NCI-H1105 treated with DMSO at 0.1 percent for 48 hours (cell line): ENCODE results near the gene ZMAT3.
"Not testable (repeated sequence)": the region's sequence is repeated elsewhere in the genome, so short reads cannot be mapped to it uniquely, and the experiment has no call there.

Experiments used
- DNase-seq: peaks from one replicate; lab custom pipeline; 2025; lab: John Stamatoyannopoulos, UW

The ZMAT3 gene

DNA sequence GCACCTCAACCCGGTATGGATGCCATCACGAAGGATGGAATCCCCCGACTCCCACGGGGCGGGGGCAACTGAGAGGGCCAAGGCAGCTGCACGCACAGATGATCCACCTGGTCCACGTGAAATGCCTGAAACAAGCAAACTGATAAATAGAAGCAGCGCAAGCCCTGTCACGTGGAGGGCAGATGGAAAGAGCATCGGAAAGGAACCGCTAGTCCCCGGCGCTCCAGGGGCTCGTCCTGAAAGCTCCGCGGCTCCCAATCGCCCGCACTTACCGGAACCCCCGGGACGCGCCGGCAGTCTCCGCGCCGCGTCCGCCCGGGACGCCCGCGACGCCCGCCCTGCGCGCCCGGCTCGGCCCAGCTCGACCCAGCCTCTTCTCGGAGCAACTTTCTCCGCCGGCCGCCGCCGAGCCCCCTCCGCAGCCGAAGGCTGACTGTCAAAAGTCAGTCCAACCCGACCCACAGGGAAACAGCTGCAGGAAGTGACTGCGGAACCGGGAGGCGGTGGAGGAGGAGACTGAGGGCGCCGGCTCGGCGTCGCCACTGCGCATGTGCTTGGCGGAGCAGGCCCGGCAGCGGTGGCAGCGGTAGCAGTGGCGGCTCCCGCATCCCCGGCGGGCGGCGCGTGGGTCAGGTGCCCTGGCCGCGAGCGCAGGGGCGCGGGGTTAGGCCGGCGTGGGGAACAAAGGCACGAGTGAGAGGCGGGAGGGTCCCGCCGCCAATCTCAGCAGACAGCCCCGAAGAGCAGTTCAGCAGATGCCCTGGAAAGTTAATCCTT lies at the start of gene ZMAT3:
TSS of gene ZMAT3 (minus strand) at position 487 of the 777 bp plus-strand sequence. CDS start 4,057 bp downstream, outside the sequence.
- DNase-seq = peak; percentile 84

DNA sequence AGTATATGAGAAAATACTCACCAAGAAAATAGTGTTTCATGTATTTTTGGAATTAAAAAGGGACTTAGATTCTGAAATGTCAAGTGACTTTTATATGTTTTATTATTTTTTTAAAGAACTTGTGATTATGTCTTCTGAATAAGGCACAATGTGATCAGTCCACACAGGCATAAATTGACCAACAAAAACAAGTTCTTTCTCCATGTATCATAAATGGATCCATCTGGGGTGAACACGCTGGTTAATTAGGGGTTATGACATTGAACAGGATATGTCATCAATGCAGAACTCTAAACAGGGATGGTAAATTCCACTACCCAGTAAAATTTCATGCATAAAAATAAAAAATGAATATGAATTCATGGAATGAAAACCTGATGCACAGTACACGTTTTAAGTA lies 45.2 kb upstream of the ZMAT3 start:
- DNase-seq = no peak

DNA sequence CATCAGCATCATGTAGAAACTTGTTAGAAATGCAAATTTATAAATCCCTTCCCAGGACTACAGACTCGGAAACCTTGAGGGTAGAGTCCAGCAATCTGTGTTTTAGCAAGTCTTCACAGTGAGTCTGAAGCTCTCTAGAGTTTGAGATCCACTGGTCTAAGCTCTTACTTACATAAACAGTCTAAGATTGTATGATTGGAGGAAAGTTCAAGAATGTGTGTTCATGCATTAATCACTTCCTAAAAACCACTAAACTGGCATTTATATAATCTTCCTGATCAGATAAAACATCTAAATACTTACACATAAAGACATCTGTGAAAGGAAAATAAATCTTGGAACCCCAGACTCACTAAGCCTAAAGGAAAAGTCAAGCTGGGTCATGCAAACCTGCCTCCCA lies 43.8 kb upstream of the ZMAT3 start:
- DNase-seq = not testable (repeated sequence)

DNA sequence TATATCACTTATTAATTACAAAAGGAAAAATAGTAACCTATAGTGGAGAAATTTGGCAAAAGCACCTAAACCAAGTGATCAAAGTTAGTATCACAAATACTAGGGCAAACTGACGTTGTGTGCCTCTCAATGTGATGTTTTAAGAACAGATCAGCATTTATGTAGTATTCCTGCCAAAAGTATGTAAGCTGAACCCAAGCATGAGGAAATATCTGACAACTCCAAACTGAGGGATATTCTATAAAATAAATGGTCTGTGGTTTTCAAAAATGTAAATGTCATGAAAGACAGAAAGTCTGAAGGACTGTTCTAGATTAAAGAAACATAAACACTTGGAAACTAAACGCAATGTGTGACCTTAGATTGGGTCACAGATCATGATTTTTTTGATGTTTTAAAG lies 42.3 kb upstream of the ZMAT3 start:
- DNase-seq = no peak

- DNase-seq = no peak
Observed at GRCh38 chr3:179108086-179108485, 36.5 kb upstream of the ZMAT3 start.

- no peak for DNase-seq
Observed at GRCh38 chr3:179107617-179108016, 36.0 kb upstream of the ZMAT3 start.

DNA sequence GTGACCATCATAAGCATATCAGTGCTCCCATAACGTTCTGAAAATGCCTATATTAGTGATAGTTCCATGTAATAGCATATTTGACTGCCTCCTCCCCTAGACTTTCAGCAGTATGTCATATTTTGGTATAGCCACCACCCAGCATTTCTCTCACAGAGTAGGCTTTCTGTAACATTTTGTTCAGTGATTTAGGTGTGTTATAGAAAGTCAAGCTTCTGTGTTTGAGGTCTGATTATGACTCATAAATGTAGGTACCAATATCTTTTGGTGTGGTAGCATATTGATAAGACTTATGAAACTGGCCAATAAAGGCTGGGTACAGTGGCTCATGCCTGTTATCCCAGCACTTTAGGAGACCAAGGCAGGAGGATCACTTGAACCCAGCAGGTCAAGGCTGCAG lies 34.3 kb upstream of the ZMAT3 start:
- DNase-seq = no peak

- no peak for DNase-seq
Observed at GRCh38 chr3:179100652-179101051, 29.0 kb upstream of the ZMAT3 start.

DNA sequence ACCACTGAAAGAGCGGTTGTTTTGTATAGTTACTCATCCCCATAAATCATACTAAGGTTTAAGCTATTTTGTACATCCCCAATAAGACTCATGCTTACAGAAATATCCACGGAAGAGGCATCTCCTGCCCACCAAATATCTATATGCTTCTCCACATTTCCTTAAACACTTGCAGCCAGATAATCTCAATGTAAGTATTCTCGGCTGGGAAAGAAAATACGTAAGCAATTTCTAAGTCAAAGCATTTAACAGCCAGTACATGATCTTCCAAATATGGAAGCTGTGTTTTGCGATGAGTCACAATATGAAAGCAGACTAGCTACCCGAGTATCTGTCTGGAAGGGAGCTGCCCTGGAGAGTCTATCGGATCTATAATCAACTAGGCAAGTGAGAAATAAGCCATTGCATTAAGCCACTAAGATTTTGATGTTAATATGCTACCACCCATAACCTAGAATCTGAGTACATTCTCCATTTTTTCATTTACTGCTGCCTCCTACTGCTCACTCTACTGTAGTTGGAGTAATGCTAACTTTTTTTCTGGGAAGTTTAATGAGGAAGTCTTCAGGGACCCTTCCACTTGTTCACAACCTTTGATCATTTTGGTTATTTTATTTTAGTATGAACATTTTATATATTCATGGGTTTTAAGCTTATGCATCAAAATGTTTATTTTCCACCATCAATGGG lies 26.9 kb upstream of the ZMAT3 start:
- no peak for DNase-seq

- DNase-seq = no peak
Observed at GRCh38 chr3:179093807-179094206, 22.2 kb upstream of the ZMAT3 start.

DNA sequence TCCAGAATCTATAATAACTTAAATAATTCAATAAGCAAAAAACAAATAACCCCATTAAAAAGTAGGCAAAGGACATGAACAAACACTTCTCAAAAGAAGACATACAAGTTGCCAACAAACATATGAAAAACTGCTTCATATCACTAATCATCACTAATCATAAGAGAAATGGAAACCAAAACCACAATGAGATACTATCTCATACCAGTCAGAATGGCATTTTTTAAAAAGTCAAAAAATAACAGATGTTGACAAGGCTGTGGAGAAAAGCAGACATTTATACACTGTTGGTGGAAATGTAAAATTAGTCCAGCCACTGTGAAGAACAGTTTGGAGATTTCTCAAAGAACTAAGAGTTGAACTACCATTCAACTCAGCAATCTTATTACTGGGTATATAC lies 19.5 kb upstream of the ZMAT3 start:
- DNase-seq = no peak

DNA sequence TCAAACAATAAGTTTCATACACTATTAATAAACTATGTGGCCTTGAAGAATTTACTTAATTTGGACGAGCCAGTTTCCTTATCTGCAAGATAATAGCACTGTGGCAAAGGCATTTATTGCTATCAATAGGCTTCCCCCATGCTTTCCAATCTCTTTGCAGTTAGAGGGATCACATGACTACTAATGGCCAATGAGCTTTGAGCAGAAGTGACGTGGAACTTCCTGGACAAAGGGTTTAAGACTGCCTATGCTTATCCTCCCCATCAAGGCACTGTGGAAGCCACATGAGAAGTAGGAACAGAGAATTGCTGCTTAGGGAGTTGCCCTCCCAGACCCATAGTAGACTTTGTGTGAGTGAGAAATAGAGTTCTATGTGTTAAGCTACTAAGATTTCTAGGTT lies 16.7 kb upstream of the ZMAT3 start:
- DNase-seq = no peak

GRCh38 chr3:179083977-179084376 lies 12.4 kb upstream of the ZMAT3 start:
- DNase-seq = no peak

- DNase-seq = no peak
Observed at GRCh38 chr3:179082416-179082815, 10.8 kb upstream of the ZMAT3 start.

GRCh38 chr3:179081885-179082284 lies 10.3 kb upstream of the ZMAT3 start:
- no peak for DNase-seq

DNA sequence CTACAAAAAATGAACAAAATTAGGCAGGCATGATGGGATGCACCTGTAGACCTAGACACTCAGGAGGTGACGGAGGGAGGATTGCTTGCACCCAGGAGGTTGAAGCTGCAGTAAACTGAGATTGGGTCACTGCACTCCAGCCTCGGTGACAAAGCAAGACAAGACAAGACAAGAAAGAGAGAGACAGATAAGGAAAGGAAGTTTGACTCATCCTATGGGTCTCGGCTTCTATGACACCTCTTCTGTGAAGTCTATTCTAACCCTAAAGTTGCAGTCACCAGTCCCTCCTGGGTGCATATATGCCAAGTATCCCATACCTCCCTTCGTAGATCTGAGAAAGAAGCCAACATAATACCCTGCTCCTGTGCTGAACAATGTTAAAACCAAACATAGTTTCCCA lies 7.9 kb upstream of the ZMAT3 start:
- no peak for DNase-seq

GRCh38 chr3:179076243-179077027 lies 4.8 kb upstream of the ZMAT3 start:
- DNase-seq = no peak

DNA sequence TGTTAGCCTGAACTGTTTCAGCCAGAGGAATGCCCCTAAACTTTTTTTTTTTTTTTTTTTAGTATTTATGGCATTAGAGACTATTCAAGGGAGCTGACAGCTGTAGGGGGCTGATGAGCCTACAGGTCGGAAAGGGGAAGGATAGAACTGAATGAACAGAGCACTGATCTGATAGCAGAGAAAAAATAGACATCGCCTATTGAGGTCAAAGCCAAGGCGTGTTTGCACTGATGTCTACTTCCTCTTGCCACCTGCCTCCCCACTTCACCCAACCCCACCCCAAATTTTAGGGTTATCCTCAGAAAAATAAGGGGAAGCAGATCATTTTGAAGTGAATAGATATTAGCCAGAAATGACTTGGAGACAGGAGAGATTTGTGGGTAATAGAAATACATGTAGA lies 3.0 kb upstream of the ZMAT3 start:
- no peak for DNase-seq

GRCh38 chr3:179073816-179074215 lies 2.2 kb upstream of the ZMAT3 start:
- DNase-seq = no peak

DNA sequence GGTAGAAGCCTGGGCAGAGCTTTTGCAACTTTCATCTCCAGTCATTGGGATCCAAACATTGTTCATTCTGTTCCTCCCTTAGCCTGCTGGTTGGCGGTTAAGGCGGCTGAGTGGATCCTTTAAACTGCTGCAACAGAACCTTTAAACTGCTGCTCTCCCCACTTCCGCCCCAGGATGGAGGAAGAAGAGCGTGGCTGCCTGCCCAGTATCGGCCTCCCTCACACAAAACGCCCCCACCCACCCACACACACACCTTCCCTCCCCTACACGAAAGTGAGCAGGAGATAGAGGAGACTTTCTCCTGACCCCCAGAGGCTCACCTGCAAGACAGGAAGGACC lies 460 bp upstream of the ZMAT3 start:
- no peak for DNase-seq

DNA sequence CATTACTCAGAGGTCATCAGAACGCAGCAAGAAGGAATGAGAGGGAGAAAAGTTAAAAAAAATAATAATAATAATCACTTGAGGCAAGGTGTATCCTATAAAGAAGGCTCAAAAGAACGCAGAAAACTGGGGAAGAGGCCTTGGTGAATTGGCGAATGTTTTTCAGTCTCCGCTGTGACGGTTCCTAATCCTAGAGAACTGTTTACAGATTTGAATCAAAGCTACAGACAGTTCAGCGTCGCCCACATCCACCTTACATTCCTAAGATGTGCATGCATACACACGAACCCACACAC lies 634 bp downstream of the ZMAT3 start:
- no peak for DNase-seq

DNA sequence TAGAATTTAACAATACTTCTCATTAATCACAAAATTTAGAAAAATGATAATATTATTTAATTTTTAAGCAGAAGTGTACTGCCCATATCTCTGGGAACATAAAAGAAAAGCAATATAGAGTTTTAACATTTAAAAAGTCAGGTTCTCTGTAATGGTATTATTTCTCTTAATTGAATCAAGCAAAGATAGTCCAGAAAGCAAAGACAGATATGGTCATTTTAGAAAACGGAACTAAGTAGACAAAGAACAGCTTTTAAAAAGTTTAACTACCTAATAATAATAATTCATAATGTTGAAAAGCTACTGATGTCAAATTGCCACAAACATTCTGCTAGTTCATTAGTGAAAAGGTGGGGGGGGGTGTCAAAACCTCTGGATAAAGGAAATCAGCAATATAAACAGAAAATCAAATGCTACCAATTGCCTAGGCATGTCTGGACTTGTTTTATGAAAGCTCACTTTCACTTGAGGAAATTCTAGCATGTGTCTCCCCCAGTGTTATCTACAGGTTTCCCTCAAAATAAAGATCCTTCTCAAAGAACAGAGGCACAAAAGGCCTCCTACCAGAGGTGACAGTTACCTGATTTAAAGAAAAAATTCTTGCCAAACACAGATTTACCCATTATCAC lies 1.7 kb downstream of the ZMAT3 start:
- DNase-seq = peak; percentile 73
